H1 (cell line): ENCODE results near the gene ANKRD31. TPM values are rescaled to one million over a fixed set of nuclear protein-coding genes. Genes with fewer than 3 reads are reported as not detected.

ENCODE experiments used
- SIX5 ChIP-seq: IDR thresholded peaks from 2 replicates; pipeline ENCODE4 v1.6.1; 2011; ENCODE audit warnings: mild to moderate bottlenecking, low read depth, low read length
- polyA plus RNA-seq, 7 experiments: library from polyadenylated mRNA; depleted of rRNA in 3 of 7; stranded (reverse) in 5 of 7; unstranded in 2 of 7; fragments of >200 nt in 5 of 7; fragments of 200-250 nt in 2 of 7; gene quantifications; 1 replicate in 5 of 7; 2 replicates in 1 of 7; 4 replicates in 1 of 7; pipeline versions ENCODE4 v1.2.1 to v1.2.3, GENCODE V29; 2011 to 2013; ENCODE audit warnings: missing spikeins in 2 of 7, mixed read lengths in 2 of 7
- total RNA-seq: library from RNA; stranded (reverse); fragmentation: NEBNext Ultra II Directional; extraction: Animal tissue kit (Norgen Biotek cat#: 25700); gene quantifications from 2 replicates; pipeline ENCODE4 v1.2.1, GENCODE V29; 2021

ANKRD31 gene
- total and polyA plus RNA-seq, 2 of the 8 experiments (the other 6 are each of a cell fraction or from before 2014, with no cell fraction given) = 0.05 to 0.06 TPM

- no peak for TF ChIP-seq SIX5
- TF ChIP-seq, all 59 proteins: peak for 0
These were observed 208.6 kb downstream of the ANKRD31 start (continued) for GRCh38 chr5:75028090-75028489.
